ENCODE data around the gene FGFR4. TPM values are rescaled to one million over a fixed set of nuclear protein-coding genes. Genes with fewer than 3 reads are reported as not detected.

The FGFR4 gene
- total RNA-seq, 1 experiment from 2014 or later: 14.7 TPM

DNA sequence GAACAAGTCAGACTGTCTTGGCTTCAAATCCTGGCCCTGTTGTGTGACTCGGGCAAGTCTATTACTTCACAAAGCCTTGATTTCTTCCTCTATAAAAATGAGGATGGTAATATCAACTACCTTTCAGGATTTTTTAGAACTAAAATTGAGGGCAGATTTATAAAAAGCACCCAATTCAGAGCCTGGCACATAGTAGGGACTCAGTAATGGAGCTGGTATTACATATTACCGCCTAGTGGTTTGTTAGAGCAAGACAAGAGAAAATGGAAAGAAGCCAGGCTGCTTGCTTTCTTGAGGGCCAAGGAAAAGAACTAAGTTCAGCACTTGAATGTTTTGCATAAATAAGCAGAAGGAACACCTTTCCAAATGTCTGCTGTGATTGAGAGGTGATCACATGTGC is 44.8 kb upstream of the FGFR4 start:
- no peak for TF ChIP-seq EZH2 (IDR thresholded peaks at IDR 0.05; ENCODE audit: low read depth)
- TF ChIP-seq, protein P1, sequence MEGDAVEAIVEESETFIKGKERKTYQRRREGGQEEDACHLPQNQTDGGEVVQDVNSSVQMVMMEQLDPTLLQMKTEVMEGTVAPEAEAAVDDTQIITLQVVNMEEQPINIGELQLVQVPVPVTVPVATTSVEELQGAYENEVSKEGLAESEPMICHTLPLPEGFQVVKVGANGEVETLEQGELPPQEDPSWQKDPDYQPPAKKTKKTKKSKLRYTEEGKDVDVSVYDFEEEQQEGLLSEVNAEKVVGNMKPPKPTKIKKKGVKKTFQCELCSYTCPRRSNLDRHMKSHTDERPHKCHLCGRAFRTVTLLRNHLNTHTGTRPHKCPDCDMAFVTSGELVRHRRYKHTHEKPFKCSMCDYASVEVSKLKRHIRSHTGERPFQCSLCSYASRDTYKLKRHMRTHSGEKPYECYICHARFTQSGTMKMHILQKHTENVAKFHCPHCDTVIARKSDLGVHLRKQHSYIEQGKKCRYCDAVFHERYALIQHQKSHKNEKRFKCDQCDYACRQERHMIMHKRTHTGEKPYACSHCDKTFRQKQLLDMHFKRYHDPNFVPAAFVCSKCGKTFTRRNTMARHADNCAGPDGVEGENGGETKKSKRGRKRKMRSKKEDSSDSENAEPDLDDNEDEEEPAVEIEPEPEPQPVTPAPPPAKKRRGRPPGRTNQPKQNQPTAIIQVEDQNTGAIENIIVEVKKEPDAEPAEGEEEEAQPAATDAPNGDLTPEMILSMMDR (conservative IDR thresholded peaks at IDR 0.05): no peak
- no peak overlapping the region for H3K4me3 ChIP-seq
- peaks cover 4% of the 10 kb centered on the region; the same call in 1 of the 2 replicates for H3K36me3 ChIP-seq (ENCODE audit: low read depth)
- H3K9me2 ChIP-seq (ENCODE audit: insufficient read depth): no peaks in the 10 kb centered on the region
- no peak overlapping the region for H2AFZ ChIP-seq
- intact Hi-C loops (cut with micrococcal nuclease; ENCODE audit: unreplicated experiment): loop anchor here (10.0 kb wide), 1 partner anchor 223 kb away; no protein-coding TSS in a partner anchor
- H3K4me2 ChIP-seq: no peak overlapping the region
- no peaks in the 10 kb centered on the region for H3F3A ChIP-seq (ENCODE audit: insufficient read depth, low read depth)
- POLR2A ChIA-PET (ENCODE audit: unreplicated experiment): no interaction called here
- no peaks in the 10 kb centered on the region for H3K4me1 ChIP-seq (replicated peaks; ENCODE audit: insufficient read depth)
- H3K27me3 ChIP-seq (ENCODE audit: insufficient read depth, low read depth): no peaks in the 10 kb centered on the region
- H3K9me3 ChIP-seq (ENCODE audit: insufficient read depth, low read depth): no peaks in the 10 kb centered on the region
- DNase-seq: no peak
- H3K79me2 ChIP-seq (ENCODE audit: low read depth): no peaks in the 10 kb centered on the region
- BruUV-seq (replicated peaks): no TSS peak
- H3K27ac ChIP-seq: no peak overlapping the region
- CTCF ChIA-PET: interaction anchor here (0.6 kb wide), 1 partner anchor 14 kb away, joined by 20 read pairs; no protein-coding TSS in a partner anchor
- 0 out of 2 replicates have a peak, but pooled peaks cover 2% of the 10 kb centered on the region for H4K20me1 ChIP-seq (ENCODE audit: insufficient read depth)

DNA sequence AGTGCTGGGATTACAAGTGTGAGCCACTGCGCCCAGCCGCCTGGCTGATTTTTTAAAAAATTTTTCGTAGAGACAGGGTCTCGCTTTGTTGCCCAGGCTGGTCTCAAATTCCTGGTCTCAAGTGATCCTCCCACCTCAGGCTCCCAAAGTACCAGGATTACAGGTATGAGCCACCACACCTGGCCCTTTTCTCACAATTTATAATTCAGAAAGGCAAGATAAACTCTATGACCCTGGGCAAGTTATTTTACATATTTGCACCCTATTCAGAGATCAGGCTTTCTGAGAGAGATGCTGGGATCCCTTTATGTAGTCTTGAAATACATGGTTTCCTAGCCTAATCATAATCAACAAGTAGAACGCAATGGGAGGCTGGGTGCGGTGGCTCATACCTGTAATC is 43.6 kb upstream of the FGFR4 start:
- intact Hi-C loops (cut with micrococcal nuclease; ENCODE audit: unreplicated experiment): loop anchor here (10.0 kb wide), 1 partner anchor 222 kb away; no protein-coding TSS in a partner anchor
- H3K79me2 ChIP-seq (ENCODE audit: low read depth): no peaks in the 10 kb centered on the region
- no peak overlapping the region for H2AFZ ChIP-seq
- ChIA-PET CTCF (no interaction called here), POLR2A (ENCODE audit: unreplicated experiment) (interaction anchor here (0.5 kb wide), 1 partner anchor 66 kb away, joined by 6 read pairs; no protein-coding TSS in a partner anchor)
- no TSS peak for BruUV-seq (replicated peaks)
- peaks cover 4% of the 10 kb centered on the region; the same call in 1 of the 2 replicates for H3K36me3 ChIP-seq (ENCODE audit: low read depth)
- TF ChIP-seq, protein P1 (conservative IDR thresholded peaks at IDR 0.05): no peak
- TF ChIP-seq EZH2 (IDR thresholded peaks at IDR 0.05; ENCODE audit: low read depth): no peak
- no peaks in the 10 kb centered on the region for H3K27me3 ChIP-seq (ENCODE audit: insufficient read depth, low read depth)
- 0 out of 2 replicates have a peak, but pooled peaks cover 2% of the 10 kb centered on the region for H4K20me1 ChIP-seq (ENCODE audit: insufficient read depth)
- H3K9me3 ChIP-seq (ENCODE audit: insufficient read depth, low read depth): no peaks in the 10 kb centered on the region
- H3K4me2 ChIP-seq: no peak overlapping the region
- H3K27ac ChIP-seq: no peak overlapping the region
- H3F3A ChIP-seq (ENCODE audit: insufficient read depth, low read depth): no peaks in the 10 kb centered on the region
- H3K4me3 ChIP-seq: no peak overlapping the region
- DNase-seq: no peak
- no peaks in the 10 kb centered on the region for H3K4me1 ChIP-seq (replicated peaks; ENCODE audit: insufficient read depth)
- H3K9me2 ChIP-seq (ENCODE audit: insufficient read depth): no peaks in the 10 kb centered on the region

DNA sequence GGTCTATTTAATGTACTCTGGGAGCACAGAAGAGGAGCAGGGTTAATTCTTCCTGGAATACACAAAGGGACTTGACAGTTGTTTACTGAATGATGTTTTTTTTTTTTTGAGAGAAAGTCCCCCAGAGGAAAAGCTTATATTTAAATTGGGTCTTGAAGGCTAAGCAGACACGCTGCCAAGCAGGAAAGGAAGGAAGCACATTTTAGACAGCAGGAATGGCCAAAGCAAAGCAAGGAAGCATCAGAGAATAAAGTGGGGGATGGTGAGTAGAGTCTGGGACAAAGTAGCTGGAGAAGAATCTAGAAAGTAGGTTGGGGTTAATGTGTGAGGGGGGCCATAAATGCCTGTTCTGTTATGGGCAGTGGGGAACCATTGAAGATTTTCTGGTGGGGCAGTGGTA is 42.8 kb upstream of the FGFR4 start:
- no peaks in the 10 kb centered on the region for H3K9me2 ChIP-seq (ENCODE audit: insufficient read depth)
- no peak overlapping the region for H3K27ac ChIP-seq
- H3K4me3 ChIP-seq: no peak overlapping the region
- H3F3A ChIP-seq (ENCODE audit: insufficient read depth, low read depth): no peaks in the 10 kb centered on the region
- H3K79me2 ChIP-seq (ENCODE audit: low read depth): no peaks in the 10 kb centered on the region
- no peak for DNase-seq
- TF ChIP-seq, protein P1 (conservative IDR thresholded peaks at IDR 0.05): no peak
- no peak for TF ChIP-seq EZH2 (IDR thresholded peaks at IDR 0.05; ENCODE audit: low read depth)
- H3K36me3 ChIP-seq (ENCODE audit: low read depth): peaks cover 4% of the 10 kb centered on the region; the same call in 1 of the 2 replicates
- H3K4me2 ChIP-seq: no peak overlapping the region
- CTCF ChIA-PET: no interaction called here
- H4K20me1 ChIP-seq (ENCODE audit: insufficient read depth): 0 out of 2 replicates have a peak, but pooled peaks cover 2% of the 10 kb centered on the region
- H3K9me3 ChIP-seq (ENCODE audit: insufficient read depth, low read depth): no peaks in the 10 kb centered on the region
- no TSS peak for BruUV-seq (replicated peaks)
- no peaks in the 10 kb centered on the region for H3K27me3 ChIP-seq (ENCODE audit: insufficient read depth, low read depth)
- H2AFZ ChIP-seq: no peak overlapping the region
- H3K4me1 ChIP-seq (replicated peaks; ENCODE audit: insufficient read depth): no peaks in the 10 kb centered on the region
- POLR2A ChIA-PET (ENCODE audit: unreplicated experiment): no interaction called here
- intact Hi-C loops (cut with micrococcal nuclease; ENCODE audit: unreplicated experiment): loop anchor here (10.0 kb wide), 1 partner anchor 221 kb away; no protein-coding TSS in a partner anchor
